HepG2 (cell line): Measurements from ENCODE around the gene HS6ST1. TPM values are rescaled to one million over a fixed set of nuclear protein-coding genes. Genes with fewer than 3 reads are reported as not detected.

ENCODE experiments used
- FOXK2 ChIP-seq: fragments of 450-650 bp; IDR thresholded peaks from 2 replicates; pipeline ENCODE4 v1.6.1; 2016
- KDM4B ChIP-seq: sonication (generic); formaldehyde crosslinking; IDR thresholded peaks from 2 replicates; pipeline ENCODE4 v1.4.0; 2020; ENCODE audit warnings: missing genetic modification reagents
- KMT2B ChIP-seq: IDR thresholded peaks from 2 replicates; pipeline ENCODE4 v1.6.1; 2016; ENCODE audit warnings: missing genetic modification reagents, missing compliant biosample characterization
- MAFF ChIP-seq: IDR thresholded peaks from 2 replicates; pipeline ENCODE4 v1.6.1; 2011; ENCODE audit warnings: low read depth, low read length, improper control_type of control experiment
- MAFK ChIP-seq, 2 experiments: IDR thresholded peaks in 1 of 2; conservative IDR thresholded peaks in 1 of 2; 2 replicates each; pipeline ENCODE4 v1.6.1; 2011; ENCODE audit warnings: improper control_type of control experiment in 2 of 2, low read length in 2 of 2
- RBM39 ChIP-seq: fragments of 200-400 bp; formaldehyde crosslinking; IDR thresholded peaks from one replicate; pipeline ENCODE4 v1.6.1; 2018; ENCODE audit warnings: antibody characterized with exemption, mild to moderate bottlenecking, low read depth, low read length; ENCODE audit not compliant: poor library complexity, severe bottlenecking
- RCOR2 ChIP-seq: IDR thresholded peaks from 2 replicates; pipeline ENCODE4 v1.6.1; 2016; ENCODE audit warnings: missing biosample characterization, missing genetic modification reagents
- ZBTB20 ChIP-seq: sonication (generic); formaldehyde crosslinking; IDR thresholded peaks from 2 replicates; pipeline ENCODE4 v1.8.1; 2023; ENCODE audit warnings: missing genetic modification reagents, low read depth, mild to moderate bottlenecking, borderline replicate concordance
- ZBTB3 ChIP-seq: sonication (generic); formaldehyde crosslinking; IDR thresholded peaks from 2 replicates; pipeline ENCODE4 v1.4.0; 2020; ENCODE audit warnings: low read depth, mild to moderate bottlenecking, moderate library complexity, missing genetic modification reagents, borderline replicate concordance
- ZBTB38 ChIP-seq: sonication (generic); formaldehyde crosslinking; IDR thresholded peaks from 2 replicates; pipeline ENCODE4 v1.5.1; 2020; ENCODE audit warnings: mild to moderate bottlenecking, missing genetic modification reagents
- ZNF326 ChIP-seq: sonication (generic); formaldehyde crosslinking; IDR thresholded peaks from 2 replicates; pipeline ENCODE4 v1.4.0; 2020; ENCODE audit warnings: missing genetic modification reagents, borderline replicate concordance
- ZNF33A ChIP-seq: sonication (generic); formaldehyde crosslinking; IDR thresholded peaks from 2 replicates; pipeline ENCODE4 v1.5.1; 2020; ENCODE audit warnings: missing genetic modification reagents, mild to moderate bottlenecking, moderate library complexity, borderline replicate concordance
- ZNF768 ChIP-seq: sonication (generic); formaldehyde crosslinking; IDR thresholded peaks from 2 replicates; pipeline ENCODE4 v1.4.0; 2020; ENCODE audit warnings: missing genetic modification reagents
- ZNF775 ChIP-seq: sonication (generic); formaldehyde crosslinking; IDR thresholded peaks from 2 replicates; pipeline ENCODE4 v1.4.0; 2020; ENCODE audit warnings: missing genetic modification reagents, mild to moderate bottlenecking, moderate library complexity, borderline replicate concordance
- polyA plus RNA-seq, 8 experiments: library from polyadenylated mRNA; depleted of rRNA in 3 of 8; stranded (reverse) in 7 of 8; unstranded in 1 of 8; fragments of >200 nt; fragmentation: Illumina TruSeq in 4 of 8; extraction: Trizol in 4 of 8; gene quantifications; 2 replicates each; pipeline versions ENCODE4 v1.2.1 to v1.2.3, GENCODE V29; 2011 to 2016; ENCODE audit warnings: low read depth in 4 of 8, missing spikeins in 1 of 8, mixed read lengths in 1 of 8; ENCODE audit not compliant: insufficient read depth in 1 of 8
- total RNA-seq, 5 experiments: library from RNA; depleted of rRNA; stranded (reverse); fragments of >200 nt; fragmentation: Illumina TruSeq; extraction: Trizol; gene quantifications; 2 replicates each; pipeline ENCODE4 v1.2.3, GENCODE V29; 2016; ENCODE audit warnings: low read depth in 1 of 5
- TF ChIP-seq, protein P1 (sequence below): sonication (generic); formaldehyde crosslinking; IDR thresholded peaks from 2 replicates; pipeline ENCODE4 v1.4.0; 2020; ENCODE audit warnings: missing genetic modification reagents

HS6ST1 gene
- total and polyA plus RNA-seq, 2 of the 13 experiments (the other 11 are each of a cell fraction or from before 2014, with no cell fraction given): 34.5 to 84.6 TPM

DNA sequence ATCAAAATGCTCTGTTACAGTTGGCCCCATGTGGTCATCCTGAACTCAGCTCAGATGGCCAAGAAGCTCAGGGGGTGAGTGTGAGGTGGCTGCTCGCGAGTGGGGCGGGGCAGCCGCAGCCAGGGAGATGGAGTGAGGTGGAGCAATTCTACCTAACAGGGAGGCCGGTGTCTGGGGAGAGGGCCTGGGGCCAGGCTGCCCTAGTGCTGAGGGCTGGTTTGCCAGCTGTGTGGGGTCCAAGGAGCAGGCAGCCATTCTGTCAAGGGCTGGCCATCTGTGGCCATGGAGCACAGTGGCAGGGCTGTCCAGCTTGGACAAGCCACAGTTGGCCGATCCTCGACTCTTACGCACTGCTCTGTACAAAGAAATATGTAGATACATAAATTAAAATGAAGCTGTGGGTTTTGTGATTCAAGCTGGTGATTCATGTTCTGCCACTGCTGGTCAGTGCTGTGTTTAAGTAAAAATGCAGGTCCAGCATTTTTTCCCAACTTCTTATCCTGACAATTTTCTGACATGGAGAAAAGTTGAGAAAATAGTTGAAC, 82.1 kb downstream of the HS6ST1 start (continued):
- no peak for TF ChIP-seq ZNF326 (CRISPR knock-in tag)
- no peak for TF ChIP-seq ZNF775
- TF ChIP-seq ZNF33A (CRISPR knock-in tag): no peak
- TF ChIP-seq ZNF768 (CRISPR knock-in tag): peak; percentile 12; the same call in 1 of the 2 replicates
- TF ChIP-seq ZBTB38 (CRISPR knock-in tag): 0 out of 2 replicates have a peak, but pooled peaks have one; percentile 47
- TF ChIP-seq ZBTB3 (CRISPR knock-in tag): no peak
- peak; percentile 50 to 53; a peak in 3 of 4 replicates for TF ChIP-seq MAFK (conservative IDR thresholded peaks at IDR 0.05 in 1 of 2, IDR thresholded peaks at IDR 0.05 in 1 of 2; ENCODE audit: low read length in 2 of 2)
- no peak for TF ChIP-seq KMT2B (CRISPR knock-in tag)
- TF ChIP-seq RBM39: no peak
- TF ChIP-seq ZBTB20 (CRISPR knock-in tag): no peak
- no peak for TF ChIP-seq KDM4B (CRISPR knock-in tag)
- no peak for TF ChIP-seq FOXK2
- TF ChIP-seq MAFF: peak; percentile 34; the same call in 1 of the 2 replicates
- TF ChIP-seq, protein P1, sequence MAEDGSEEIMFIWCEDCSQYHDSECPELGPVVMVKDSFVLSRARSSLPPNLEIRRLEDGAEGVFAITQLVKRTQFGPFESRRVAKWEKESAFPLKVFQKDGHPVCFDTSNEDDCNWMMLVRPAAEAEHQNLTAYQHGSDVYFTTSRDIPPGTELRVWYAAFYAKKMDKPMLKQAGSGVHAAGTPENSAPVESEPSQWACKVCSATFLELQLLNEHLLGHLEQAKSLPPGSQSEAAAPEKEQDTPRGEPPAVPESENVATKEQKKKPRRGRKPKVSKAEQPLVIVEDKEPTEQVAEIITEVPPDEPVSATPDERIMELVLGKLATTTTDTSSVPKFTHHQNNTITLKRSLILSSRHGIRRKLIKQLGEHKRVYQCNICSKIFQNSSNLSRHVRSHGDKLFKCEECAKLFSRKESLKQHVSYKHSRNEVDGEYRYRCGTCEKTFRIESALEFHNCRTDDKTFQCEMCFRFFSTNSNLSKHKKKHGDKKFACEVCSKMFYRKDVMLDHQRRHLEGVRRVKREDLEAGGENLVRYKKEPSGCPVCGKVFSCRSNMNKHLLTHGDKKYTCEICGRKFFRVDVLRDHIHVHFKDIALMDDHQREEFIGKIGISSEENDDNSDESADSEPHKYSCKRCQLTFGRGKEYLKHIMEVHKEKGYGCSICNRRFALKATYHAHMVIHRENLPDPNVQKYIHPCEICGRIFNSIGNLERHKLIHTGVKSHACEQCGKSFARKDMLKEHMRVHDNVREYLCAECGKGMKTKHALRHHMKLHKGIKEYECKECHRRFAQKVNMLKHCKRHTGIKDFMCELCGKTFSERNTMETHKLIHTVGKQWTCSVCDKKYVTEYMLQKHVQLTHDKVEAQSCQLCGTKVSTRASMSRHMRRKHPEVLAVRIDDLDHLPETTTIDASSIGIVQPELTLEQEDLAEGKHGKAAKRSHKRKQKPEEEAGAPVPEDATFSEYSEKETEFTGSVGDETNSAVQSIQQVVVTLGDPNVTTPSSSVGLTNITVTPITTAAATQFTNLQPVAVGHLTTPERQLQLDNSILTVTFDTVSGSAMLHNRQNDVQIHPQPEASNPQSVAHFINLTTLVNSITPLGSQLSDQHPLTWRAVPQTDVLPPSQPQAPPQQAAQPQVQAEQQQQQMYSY (CRISPR knock-in tag): no peak
- no peak for TF ChIP-seq RCOR2 (CRISPR knock-in tag)
